ENCODE measurements around the gene CAMK2G.
"Not testable (repeated sequence)": the region's sequence is repeated elsewhere in the genome, so short reads cannot be mapped to it uniquely, and the experiment has no call there.

The CAMK2G gene

GRCh38 chr10:73839276-73839966, 34.9 kb downstream of the CAMK2G start:
- DNase-seq (ENCODE audit: low read depth) = no peak

GRCh38 chr10:73838827-73839226, 35.5 kb downstream of the CAMK2G start:
- DNase-seq (ENCODE audit: low read depth) = peak; percentile 70

GRCh38 chr10:73838008-73838567, 36.3 kb downstream of the CAMK2G start:
- DNase-seq (ENCODE audit: low read depth) = no peak

- peak; percentile 85 for DNase-seq (ENCODE audit: low read depth)
These were observed 37.3 kb downstream of the CAMK2G start for GRCh38 chr10:73837072-73837471.

GRCh38 chr10:73836427-73836980, 37.9 kb downstream of the CAMK2G start:
- no peak for DNase-seq (ENCODE audit: low read depth)

- not testable (repeated sequence) for DNase-seq (ENCODE audit: low read depth)
These were observed 45.3 kb downstream of the CAMK2G start for GRCh38 chr10:73829090-73829489.

- peak; percentile 20 for DNase-seq (ENCODE audit: low read depth)
These were observed 46.2 kb downstream of the CAMK2G start for GRCh38 chr10:73828161-73828560.

GRCh38 chr10:73827346-73828089, 46.8 kb downstream of the CAMK2G start:
- peak; percentile 93 for DNase-seq (ENCODE audit: low read depth)

GRCh38 chr10:73824146-73824725, 50.1 kb downstream of the CAMK2G start:
- no peak for DNase-seq (ENCODE audit: low read depth)

GRCh38 chr10:73823391-73823790, 51.0 kb downstream of the CAMK2G start:
- no peak for DNase-seq (ENCODE audit: low read depth)

GRCh38 chr10:73819513-73820093, 54.8 kb downstream of the CAMK2G start:
- peak; percentile 80 for DNase-seq (ENCODE audit: low read depth)

GRCh38 chr10:73819081-73819480, 55.3 kb downstream of the CAMK2G start:
- no peak for DNase-seq (ENCODE audit: low read depth)

GRCh38 chr10:73818402-73818801, 56.0 kb downstream of the CAMK2G start:
- DNase-seq (ENCODE audit: low read depth) = no peak

- no peak for DNase-seq (ENCODE audit: low read depth)
These were observed 56.5 kb downstream of the CAMK2G start for GRCh38 chr10:73817826-73818225.

GRCh38 chr10:73816917-73817729, 57.2 kb downstream of the CAMK2G start:
- no peak for DNase-seq (ENCODE audit: low read depth)

GRCh38 chr10:73815719-73816030, 58.7 kb downstream of the CAMK2G start:
- DNase-seq (ENCODE audit: low read depth) = no peak

GRCh38 chr10:73814896-73815718, 59.2 kb downstream of the CAMK2G start:
- DNase-seq (ENCODE audit: low read depth) = peak; percentile 61

GRCh38 chr10:73814276-73814895, 60.0 kb downstream of the CAMK2G start:
- DNase-seq (ENCODE audit: low read depth) = no peak

- DNase-seq (ENCODE audit: low read depth) = no peak
These were observed 61.0 kb downstream of the CAMK2G start for GRCh38 chr10:73813333-73813732.

- DNase-seq (ENCODE audit: low read depth) = no peak
These were observed 61.7 kb downstream of the CAMK2G start for GRCh38 chr10:73812657-73813056.
